Measurements from ENCODE around the gene KLHL2. TPM values are rescaled to one million over a fixed set of nuclear protein-coding genes. Genes with fewer than 3 reads are reported as not detected.
"Not testable (repeated sequence)": the region's sequence is repeated elsewhere in the genome, so short reads cannot be mapped to it uniquely, and the experiment has no call there.

KLHL2 gene
- total and polyA plus RNA-seq, 9 of the 15 experiments (the other 6 are each of a cell fraction or from before 2014, with no cell fraction given), result 2.5 to 11.3 (median 6.1) TPM

- POLR2A ChIA-PET; H3K27ac ChIP-seq (ENCODE audit: extremely low read depth, low read depth, low read length): not testable (repeated sequence)
- WGBS (ENCODE audit: insufficient coverage, low coverage, missing lambda C conversion rate), result 10% methylated on average over 2 of the region's 2 CpGs
These were observed 7.8 kb downstream of the KLHL2 start for GRCh38 chr4:165215034-165215751.

GRCh38 chr4:165215761-165216487 is 8.6 kb downstream of the KLHL2 start:
- H3K4me3 ChIP-seq, result not testable (repeated sequence)

More at GRCh38 chr4:165215034-165215751, 7.8 kb downstream of the KLHL2 start:
- H3K9me3 ChIP-seq (replicated peaks; ENCODE audit: control insufficient read depth, insufficient read depth, low read depth, low read length); H3K4me3 ChIP-seq; CTCF ChIA-PET (ENCODE audit: low intra/inter-chr PET ratio); H3K4me2 ChIP-seq (ENCODE audit: insufficient read depth, low read length); H4K20me1 ChIP-seq (replicated peaks; ENCODE audit: control insufficient read depth, insufficient read depth, low read length); in situ Hi-C loops (cut with MboI); H2AFZ ChIP-seq (ENCODE audit: low read depth, low read length); H3K79me2 ChIP-seq (ENCODE audit: control insufficient read depth, insufficient read depth, low read length); H3K4me1 ChIP-seq (replicated peaks in 1 of 2; ENCODE audit: control insufficient read depth in 2 of 2, insufficient read depth in 2 of 2, low read length in 2 of 2); H3K36me3 ChIP-seq (ENCODE audit: control insufficient read depth, insufficient read depth, low read length); BruUV-seq (replicated peaks); H3K9me1 ChIP-seq (ENCODE audit: control insufficient read depth, insufficient read depth, low read length); H3K27me3 ChIP-seq (ENCODE audit: control insufficient read depth in 2 of 2, insufficient read depth in 2 of 2, low read length in 2 of 2); H3K9ac ChIP-seq (ENCODE audit: insufficient read depth in 1 of 2, low read depth in 2 of 2, low read length in 2 of 2); intact Hi-C loops (cut with micrococcal nuclease); TF ChIP-seq JUN (CRISPR knock-in tag; IDR thresholded peaks at IDR 0.05; ENCODE audit: borderline replicate concordance); ATF3 (CRISPR knock-in tag; conservative IDR thresholded peaks at IDR 0.05): not testable (repeated sequence)
- peak; percentile 61; the same call in 2 of the 3 replicates for ATAC-seq
- peak; percentile 54; the same call in 1 of the 2 replicates for TF ChIP-seq CREM (IDR thresholded peaks at IDR 0.05; ENCODE audit: low read depth)
- TF ChIP-seq RBM25 (IDR thresholded peaks at IDR 0.05; ENCODE audit: low read depth, low read length, severe bottlenecking), result peak; percentile 37
- peak; percentile 58; the same call in 1 of the 2 replicates for TF ChIP-seq JUND (IDR thresholded peaks at IDR 0.05; ENCODE audit: borderline replicate concordance, low read depth, low read length)
- peak; percentile 42; the same call in 1 of the 3 replicates for TF ChIP-seq JUND (tag; IDR thresholded peaks at IDR 0.05; ENCODE audit: borderline replicate concordance, low read depth, low read length)
- TF ChIP-seq FOSL1 (tag; conservative IDR thresholded peaks at IDR 0.05), result peak; percentile 84
- 0 out of 2 replicates have a peak, but pooled peaks have one; percentile 42 for TF ChIP-seq JUN (IDR thresholded peaks at IDR 0.05; ENCODE audit: borderline replicate concordance, low read depth, low read length)
- TF ChIP-seq ATF3 (IDR thresholded peaks at IDR 0.05), result peak; percentile 60
- peak; percentile 18 for TF ChIP-seq MEIS2 (IDR thresholded peaks at IDR 0.05; ENCODE audit: partially characterized antibody)
- DNase-seq (ENCODE audit: extremely low read depth in 1 of 4, low spot score in 3 of 4), result peak in 1 of 4 experiments; percentile 34
- FAIRE-seq, result peak; percentile 65

More at GRCh38 chr4:165215761-165216487, 8.6 kb downstream of the KLHL2 start:
- H3K4me2 ChIP-seq (ENCODE audit: insufficient read depth, low read length); H3K27ac ChIP-seq (ENCODE audit: extremely low read depth, low read depth, low read length); H3K4me1 ChIP-seq (replicated peaks in 1 of 2; ENCODE audit: control insufficient read depth in 2 of 2, insufficient read depth in 2 of 2, low read length in 2 of 2); H4K20me1 ChIP-seq (replicated peaks; ENCODE audit: control insufficient read depth, insufficient read depth, low read length); BruUV-seq (replicated peaks); DNase-seq (ENCODE audit: extremely low read depth in 1 of 4, low spot score in 3 of 4); FAIRE-seq; H2AFZ ChIP-seq (ENCODE audit: low read depth, low read length); H3K27me3 ChIP-seq (ENCODE audit: control insufficient read depth in 2 of 2, insufficient read depth in 2 of 2, low read length in 2 of 2); POLR2A ChIA-PET; H3K9me3 ChIP-seq (replicated peaks; ENCODE audit: control insufficient read depth, insufficient read depth, low read depth, low read length); H3K79me2 ChIP-seq (ENCODE audit: control insufficient read depth, insufficient read depth, low read length); H3K36me3 ChIP-seq (ENCODE audit: control insufficient read depth, insufficient read depth, low read length); H3K9ac ChIP-seq (ENCODE audit: insufficient read depth in 1 of 2, low read depth in 2 of 2, low read length in 2 of 2); H3K9me1 ChIP-seq (ENCODE audit: control insufficient read depth, insufficient read depth, low read length); intact Hi-C loops (cut with micrococcal nuclease); in situ Hi-C loops (cut with MboI); ATAC-seq: not testable (repeated sequence)
- CTCF ChIA-PET (ENCODE audit: low intra/inter-chr PET ratio), result interaction anchor here (0.7 kb wide), 1 partner anchor 47 kb away, joined by 4 read pairs; no protein-coding TSS in a partner anchor
- 59% methylated on average over 2 of the region's 2 CpGs for WGBS (ENCODE audit: insufficient coverage, low coverage, missing lambda C conversion rate)
